OCI-LY3 (cell line): ENCODE data around the gene ADORA1.

Experiments
- H2AFZ ChIP-seq: fragments of 200-600, 300-600 bp; shearing (Covaris generic); 2 replicates; pipeline ENCODE4 v1.6.0; 2014; ENCODE audit warnings: antibody characterized with exemption, low read depth, low read length
- H3K27ac ChIP-seq: fragments of 200-600, 300-600 bp; sonication (generic); 2 replicates; pipeline ENCODE4 v1.5.1; 2014; ENCODE audit warnings: mild to moderate bottlenecking, low read length, moderate library complexity, mixed read lengths
- H3K27me3 ChIP-seq: fragments of 200-600, 300-600 bp; sonication (generic); 2 replicates; pipeline ENCODE4 v1.6.1; 2014; ENCODE audit warnings: low read depth, low read length, mixed read lengths
- H3K36me3 ChIP-seq: fragments of 200-600, 300-600 bp; sonication (generic); replicated peaks from 2 replicates; pipeline ENCODE3; 2014; ENCODE audit warnings: low read depth, low read length, mixed read lengths
- H3K4me1 ChIP-seq: fragments of 300-600, 200-600 bp; sonication (generic); 2 replicates; pipeline ENCODE4 v1.6.1; 2014; ENCODE audit warnings: low read length, mixed read lengths
- H3K4me2 ChIP-seq: fragments of 200-600, 300-600 bp; sonication (generic); 2 replicates; pipeline ENCODE4 v1.6.1; 2014; ENCODE audit warnings: low read length, mixed read lengths
- H3K4me3 ChIP-seq: fragments of 300-600, 200-600 bp; sonication (generic); 2 replicates; pipeline ENCODE4 v1.5.1; 2014; ENCODE audit warnings: antibody characterized with exemption, mild to moderate bottlenecking, low read length, moderate library complexity
- H3K79me2 ChIP-seq: fragments of 300-600, 200-600 bp; shearing (Covaris generic); 2 replicates; pipeline ENCODE4 v1.6.1; 2014; ENCODE audit warnings: mild to moderate bottlenecking, low read length, mixed read lengths
- H3K9ac ChIP-seq: fragments of 300-600, 200-600 bp; shearing (Covaris generic); 2 replicates; pipeline ENCODE4 v1.6.0; 2014; ENCODE audit warnings: mild to moderate bottlenecking, low read length, moderate library complexity
- H3K9me3 ChIP-seq: fragments of 200-600, 300-600 bp; shearing (Covaris generic); 2 replicates; pipeline ENCODE4 v1.6.1; 2014; ENCODE audit warnings: low read length, mixed read lengths; ENCODE audit not compliant: insufficient read depth
- H4K20me1 ChIP-seq: fragments of 200-600, 300-600 bp; sonication (generic); 2 replicates; pipeline ENCODE4 v1.6.1; 2016; ENCODE audit warnings: low read length, mixed read lengths; ENCODE audit not compliant: insufficient read depth
- CTCF ChIP-seq: fragments of 200-600, 300-600 bp; sonication (generic); IDR thresholded peaks from 2 replicates; pipeline ENCODE4 v1.5.1; 2014; ENCODE audit warnings: antibody characterized with exemption, low read length, low read depth
- EZH2phosphoT487 ChIP-seq: fragments of 200-600 bp; shearing (Covaris generic); IDR thresholded peaks from 2 replicates; pipeline ENCODE4 v1.6.1; 2018; ENCODE audit warnings: antibody characterized with exemption, mixed run types, low read depth

Gene ADORA1

GRCh38 chr1:203185061-203185461 lies 57.5 kb downstream of the ADORA1 start:
- H3K36me3 ChIP-seq, result no peaks in the 10 kb centered on the region
- H3K79me2 ChIP-seq, result no peaks in the 10 kb centered on the region
- H4K20me1 ChIP-seq, result no peaks in the 10 kb centered on the region
- no peak overlapping the region for H3K9ac ChIP-seq
- H2AFZ ChIP-seq, result no peak overlapping the region
- peaks cover 45% of the 10 kb centered on the region for H3K27me3 ChIP-seq
- H3K4me1 ChIP-seq, result peaks cover 28% of the 10 kb centered on the region
- TF ChIP-seq EZH2phosphoT487 (no peak), CTCF (no peak)
- H3K4me3 ChIP-seq, result no peak overlapping the region
- no peak overlapping the region for H3K27ac ChIP-seq
- no peak overlapping the region for H3K4me2 ChIP-seq
- no peaks in the 10 kb centered on the region for H3K9me3 ChIP-seq

- no peak overlapping the region for H3K9ac ChIP-seq
- H3K4me1 ChIP-seq, result peaks cover 26% of the 10 kb centered on the region
- H3K9me3 ChIP-seq, result no peaks in the 10 kb centered on the region
- peaks cover 42% of the 10 kb centered on the region for H3K27me3 ChIP-seq
- TF ChIP-seq EZH2phosphoT487 (no peak), CTCF (no peak)
- H3K4me2 ChIP-seq, result no peak overlapping the region
- no peak overlapping the region for H3K27ac ChIP-seq
- H4K20me1 ChIP-seq, result no peaks in the 10 kb centered on the region
- no peaks in the 10 kb centered on the region for H3K36me3 ChIP-seq
- H3K4me3 ChIP-seq, result no peak overlapping the region
- H3K79me2 ChIP-seq, result no peaks in the 10 kb centered on the region
- H2AFZ ChIP-seq, result no peak overlapping the region
Measured at GRCh38 chr1:203185585-203185984, 58.1 kb downstream of the ADORA1 start.

GRCh38 chr1:203186091-203186445 lies 58.5 kb downstream of the ADORA1 start:
- Histone ChIP-seq H3K4me2 (no peak overlapping the region), H3K4me1 (peaks cover 23% of the 10 kb centered on the region), H3K4me3 (no peak overlapping the region), H3K9ac (no peak overlapping the region), H3K9me3 (no peaks in the 10 kb centered on the region), H3K79me2 (no peaks in the 10 kb centered on the region), H3K27ac (no peak overlapping the region), H3K36me3 (no peaks in the 10 kb centered on the region), H2AFZ (no peak overlapping the region), H3K27me3 (peaks cover 39% of the 10 kb centered on the region), H4K20me1 (no peaks in the 10 kb centered on the region)
- TF ChIP-seq EZH2phosphoT487 (no peak), CTCF (no peak)

- H3K27ac ChIP-seq, result no peak within 1 kb of the TSS
- no peak within 1 kb of the TSS for H3K9ac ChIP-seq
- H3K9me3 ChIP-seq, result no peaks in the 10 kb centered on the region
- no peaks in the 10 kb centered on the region for H3K36me3 ChIP-seq
- no peak within 1 kb of the TSS for H3K4me2 ChIP-seq
- H3K4me1 ChIP-seq, result peaks cover 23% of the 10 kb centered on the region
- peaks cover 34% of the 10 kb centered on the region for H3K27me3 ChIP-seq
- no peak within 1 kb of the TSS for H3K4me3 ChIP-seq
- H2AFZ ChIP-seq, result no peak within 1 kb of the TSS; the same call in 1 of the 2 replicates
- H3K79me2 ChIP-seq, result no peaks in the 10 kb centered on the region
- no peaks in the 10 kb centered on the region for H4K20me1 ChIP-seq
- TF ChIP-seq CTCF, result no peak
- no peak for TF ChIP-seq EZH2phosphoT487
Measured at GRCh38 chr1:203186446-203187303, 59.1 kb downstream of the ADORA1 start, which contains the start of gene CHI3L1. Gene CHI3L1, minus strand, starts transcription at chr1:203186704. Its CDS starts 81 bp downstream, at chr1:203186623.
